IMR-90 (cell line): ENCODE data around the gene CFAP251. TPM values are rescaled to one million over a fixed set of nuclear protein-coding genes. Genes with fewer than 3 reads are reported as not detected.

Experiments used
- ATAC-seq: fragments of 200-7000 bp; cut with Tn5 transposase; 2 replicates; pipeline ENCODE4 v1.9.1; 2020; ENCODE audit warnings: low read depth, mild to moderate bottlenecking, moderate library complexity
- BruUV-seq: library from RNA; stranded (reverse); fragments of 400-500 nt; replicated peaks from 2 replicates; lab custom pipeline; 2021; lab: Mats Ljungman, UMichigan
- CTCF ChIA-PET: fragments of 300-600 bp; formaldehyde crosslinking; extraction: SDS; loops from one replicate; lab custom pipeline; 2021; ENCODE audit warnings: antibody characterized with exemption; lab: Yijun Ruan, JAX
- POLR2A ChIA-PET: fragments of 300-600 bp; sonication (Branson Sonifier 250); formaldehyde crosslinking; loops from one replicate; lab custom pipeline; 2022; ENCODE audit warnings: antibody characterized with exemption; ENCODE audit not compliant: unreplicated experiment; lab: Charles Lee
- DNase-seq: peaks from one replicate; pipeline ENCODE4 v3.0.0; 2013
- H2AFZ ChIP-seq: replicated peaks from 2 replicates; pipeline ENCODE3; 2013; ENCODE audit warnings: low read length, mild to moderate bottlenecking; ENCODE audit not compliant: poor library complexity
- H2AK5ac ChIP-seq: 2 replicates; pipeline ENCODE4 v1.6.1; 2013; ENCODE audit warnings: low read depth, low read length, inconsistent platforms
- H2AK9ac ChIP-seq: replicated peaks from 2 replicates; pipeline ENCODE3; 2013; ENCODE audit warnings: mild to moderate bottlenecking, low read depth, low read length, moderate library complexity; ENCODE audit not compliant: poor library complexity
- H2BK120ac ChIP-seq: 2 replicates; pipeline ENCODE4 v1.6.1; 2013; ENCODE audit warnings: low read depth, low read length, inconsistent platforms
- H2BK15ac ChIP-seq: 3 replicates; pipeline ENCODE4 v1.6.1; 2013; ENCODE audit warnings: low read depth, low read length, inconsistent platforms
- H2BK20ac ChIP-seq: 2 replicates; pipeline ENCODE4 v1.6.1; 2013; ENCODE audit warnings: low read depth, mild to moderate bottlenecking, inconsistent platforms, low read length, moderate library complexity
- H2BK5ac ChIP-seq: 2 replicates; pipeline ENCODE4 v1.6.1; 2013; ENCODE audit warnings: mild to moderate bottlenecking, low read depth, low read length, inconsistent platforms; ENCODE audit not compliant: poor library complexity, severe bottlenecking
- H3K14ac ChIP-seq: replicated peaks from 2 replicates; pipeline ENCODE4 v1.6.1; 2013; ENCODE audit warnings: low read depth, low read length, inconsistent platforms
- H3K18ac ChIP-seq: 2 replicates; pipeline ENCODE4 v1.6.1; 2013; ENCODE audit warnings: low read depth, low read length, control low read depth
- H3K23ac ChIP-seq: 2 replicates; pipeline ENCODE4 v1.6.1; 2013; ENCODE audit warnings: low read depth, low read length, inconsistent platforms
- H3K27ac ChIP-seq: 2 replicates; pipeline ENCODE4 v1.5.1; 2013; ENCODE audit warnings: mild to moderate bottlenecking, control low read depth, low read length; ENCODE audit not compliant: insufficient read depth
- H3K27me3 ChIP-seq: 2 replicates; pipeline ENCODE4 v1.6.1; 2013; ENCODE audit warnings: low read length; ENCODE audit not compliant: control insufficient read depth, insufficient read depth
- H3K36me3 ChIP-seq: 2 replicates; pipeline ENCODE4 v1.6.1; 2013; ENCODE audit warnings: low read length, mixed read lengths; ENCODE audit not compliant: control insufficient read depth, insufficient read depth
- H3K4ac ChIP-seq: 2 replicates; pipeline ENCODE4 v1.6.1; 2013; ENCODE audit warnings: low read depth, low read length, inconsistent platforms
- H3K4me1 ChIP-seq: 2 replicates; pipeline ENCODE4 v1.6.1; 2013; ENCODE audit warnings: low read length, mixed read lengths; ENCODE audit not compliant: control insufficient read depth, insufficient read depth
- H3K4me2 ChIP-seq: 2 replicates; pipeline ENCODE4 v1.6.1; 2013; ENCODE audit warnings: low read depth, mild to moderate bottlenecking, control low read depth, low read length, moderate library complexity
- H3K4me3 ChIP-seq: 2 replicates; pipeline ENCODE4 v1.5.1; 2013; ENCODE audit warnings: low read depth, mild to moderate bottlenecking, control low read depth, low read length, moderate library complexity; ENCODE audit not compliant: insufficient read depth
- H3K56ac ChIP-seq: 2 replicates; pipeline ENCODE4 v1.6.1; 2013; ENCODE audit warnings: low read length, inconsistent platforms; ENCODE audit not compliant: insufficient read depth; ENCODE audit errors: extremely low read depth
- H3K79me1 ChIP-seq, 2 experiments: 2 replicates each; pipeline ENCODE4 v1.6.1; 2013; ENCODE audit warnings: low read length in 2 of 2, inconsistent platforms in 1 of 2, low read depth in 1 of 2
- H3K9ac ChIP-seq: 2 replicates; pipeline ENCODE4 v1.6.1; 2013; ENCODE audit warnings: low read depth, low read length, control low read depth
- H3K9me1 ChIP-seq: 2 replicates; pipeline ENCODE4 v1.6.1; 2013; ENCODE audit warnings: low read length, inconsistent platforms; ENCODE audit not compliant: insufficient read depth
- H3K9me3 ChIP-seq: 2 replicates; pipeline ENCODE4 v1.6.1; 2013; ENCODE audit warnings: low read length; ENCODE audit not compliant: control insufficient read depth, insufficient read depth
- H4K20me1 ChIP-seq: 2 replicates; pipeline ENCODE4 v1.6.1; 2013; ENCODE audit warnings: low read length, inconsistent platforms; ENCODE audit not compliant: insufficient read depth
- H4K5ac ChIP-seq: 2 replicates; pipeline ENCODE4 v1.6.1; 2013; ENCODE audit warnings: mild to moderate bottlenecking, low read depth, low read length, control low read depth
- H4K8ac ChIP-seq, 2 experiments: 2 replicates each; pipeline ENCODE4 v1.6.1; 2013; ENCODE audit warnings: low read depth in 2 of 2, low read length in 2 of 2, control low read depth in 1 of 2, inconsistent platforms in 1 of 2
- H4K91ac ChIP-seq: 2 replicates; pipeline ENCODE4 v1.6.1; 2013; ENCODE audit warnings: low read depth, low read length, inconsistent platforms; ENCODE audit not compliant: insufficient read depth
- CEBPB ChIP-seq: IDR thresholded peaks from 2 replicates; pipeline ENCODE4 v1.6.1; 2012; ENCODE audit warnings: low read depth, low read length, improper control_type of control experiment
- CHD1 ChIP-seq: IDR thresholded peaks from 2 replicates; pipeline ENCODE4 v1.6.1; 2012; ENCODE audit warnings: low read depth, low read length, improper control_type of control experiment
- FOS ChIP-seq: fragments of 150-350 bp; IDR thresholded peaks from 2 replicates; pipeline ENCODE4 v1.6.1; 2016; ENCODE audit warnings: low read depth, low read length
- MAFK ChIP-seq: IDR thresholded peaks from 2 replicates; pipeline ENCODE4 v1.6.1; 2012; ENCODE audit warnings: low read depth, low read length, improper control_type of control experiment
- MXI1 ChIP-seq: IDR thresholded peaks from 2 replicates; pipeline ENCODE4 v1.6.1; 2012; ENCODE audit warnings: low read depth, mild to moderate bottlenecking, low read length, moderate library complexity, borderline replicate concordance
- NFE2L2 ChIP-seq: fragments of 150-350 bp; IDR thresholded peaks from 2 replicates; pipeline ENCODE4 v1.6.1; 2016; ENCODE audit warnings: low read depth, mild to moderate bottlenecking, low read length
- POLR2A ChIP-seq: IDR thresholded peaks from 2 replicates; pipeline ENCODE4 v1.6.1; 2012; ENCODE audit warnings: mild to moderate bottlenecking, low read depth, low read length
- RFX5 ChIP-seq: IDR thresholded peaks from 2 replicates; pipeline ENCODE4 v1.8.0; 2012; ENCODE audit warnings: low read depth, mild to moderate bottlenecking, low read length, moderate library complexity
- SMC3 ChIP-seq: fragments of 150-350 bp; IDR thresholded peaks from 2 replicates; pipeline ENCODE4 v1.6.1; 2016; ENCODE audit warnings: low read depth, mild to moderate bottlenecking, antibody characterized with exemption, low read length, moderate library complexity
- USF2 ChIP-seq: fragments of 150-350 bp; IDR thresholded peaks from 2 replicates; pipeline ENCODE4 v1.6.1; 2017; ENCODE audit warnings: mild to moderate bottlenecking, antibody characterized with exemption, low read length, low read depth
- WGBS, 2 experiments: methylation state at CpG; one replicate each; pipeline versions ENCODE4 v1.1.5 to v1.1.7; 2013; ENCODE audit warnings: missing lambda C conversion rate in 2 of 2; ENCODE audit not compliant: insufficient read length in 1 of 2; ENCODE audit errors: extremely low coverage in 2 of 2; 5-methylcytosine and 5-hydroxymethylcytosine counted together
- dilution Hi-C: fragments of 300-500 bp; cut with HindIII; formaldehyde crosslinking; loops from one replicate; pipeline ENCODE4 v1.14.3; 2018; ENCODE audit warnings: low sequenced_read_pairs; ENCODE audit not compliant: unreplicated experiment
- in situ Hi-C: fragments of 300-500 bp; cut with MboI; formaldehyde crosslinking; loops from 3 replicates; pipeline ENCODE4 v1.14.3; 2019; ENCODE audit warnings: low sequenced_read_pairs, inconsistent platforms, mixed read lengths
- intact Hi-C: fragments of 100-400 bp; cut with micrococcal nuclease; formaldehyde crosslinking; loops from 2 replicates; pipeline ENCODE4 v1.10.0; 2022
- polyA plus RNA-seq, 3 experiments: library from polyadenylated mRNA; depleted of rRNA; stranded (reverse); fragments of >200 nt; gene quantifications; 2 replicates each; pipeline ENCODE4 v1.2.3, GENCODE V29; 2012; ENCODE audit warnings: low replicate concordance in 1 of 3
- total RNA-seq: library from RNA; depleted of rRNA; stranded (reverse); fragments of >200 nt; gene quantifications from 2 replicates; pipeline ENCODE4 v1.2.3, GENCODE V29; 2012

The CFAP251 gene
- total and polyA plus RNA-seq, 2 of the 4 experiments (the other 2 are of a cell fraction): 7.8 to 9.1 TPM

DNA sequence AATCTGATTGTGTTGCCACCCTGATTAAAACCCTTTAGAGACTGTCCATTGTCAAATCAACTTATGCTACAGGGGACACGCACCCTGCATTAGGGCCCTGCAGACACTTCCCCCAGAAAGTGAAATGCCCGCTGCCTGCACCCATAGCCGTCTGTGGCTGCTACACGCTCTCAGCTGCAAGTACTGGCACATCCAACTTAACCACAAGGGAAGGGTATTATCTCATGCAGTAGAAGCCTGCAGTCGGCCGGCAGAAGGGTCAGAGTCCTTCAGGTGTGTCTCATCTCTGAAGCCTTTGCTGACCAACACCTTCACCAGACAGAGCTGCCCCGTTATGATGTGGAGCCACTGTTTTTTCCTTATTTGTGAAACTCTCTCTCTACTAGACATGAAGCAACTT lies 20.8 kb downstream of the CFAP251 start:
- Histone ChIP-seq H3K18ac (no peak overlapping the region), H3K4me3 (no peak overlapping the region), H2AFZ (peak overlapping the region; percentile 44), H4K91ac (peak overlapping the region; percentile 32; the same call in 1 of the 2 replicates), H2BK20ac (peak overlapping the region; percentile 18; the same call in 1 of the 2 replicates), H3K4ac (no peak overlapping the region), H3K9me1 (peaks cover 14% of the 10 kb centered on the region), H2BK15ac (no peak overlapping the region), H2BK120ac (0 out of 2 replicates have a peak overlapping the region, but pooled peaks have one; percentile 0), H4K5ac (no peak overlapping the region; the same call in 1 of the 2 replicates), H3K27me3 (no peaks in the 10 kb centered on the region), H3K4me2 (no peak overlapping the region), H3K9me3 (peaks cover 4% of the 10 kb centered on the region; the same call in 1 of the 2 replicates), H3K4me1 (no peaks in the 10 kb centered on the region), H3K9ac (no peak overlapping the region), H3K23ac (no peak overlapping the region), H3K56ac (no peak overlapping the region), H3K14ac (no peak overlapping the region; the same call in 1 of the 2 replicates), H3K27ac (no peak overlapping the region), H4K20me1 (no peaks in the 10 kb centered on the region), H4K8ac (no peak overlapping the region), H3K36me3 (peaks cover 15% of the 10 kb centered on the region), H3K79me1 (no peaks in the 10 kb centered on the region; a peak in 2 of 4 replicates), H2BK5ac (no peak overlapping the region), H2AK5ac (no peak overlapping the region), H2AK9ac (no peak overlapping the region)
- TF ChIP-seq USF2 (no peak), CEBPB (no peak), MXI1 (no peak), RFX5 (no peak), NFE2L2 (no peak), CHD1 (no peak), SMC3 (no peak), FOS (no peak), MAFK (no peak), POLR2A (no peak)
- in situ Hi-C loops (no loop called here), dilution Hi-C loops (no loop called here), intact Hi-C loops (no loop called here)
- no peak for ATAC-seq
- no peak for DNase-seq
- CTCF ChIA-PET: no interaction called here
- POLR2A ChIA-PET: no interaction called here
- BruUV-seq: no TSS peak
- no CpG with 5 or more reads among the region's 7 CpGs for WGBS, 2 experiments
